GM23248 (cell line): ENCODE results near the gene SYNPR.

Experiments used
- EZH2 ChIP-seq: fragments of 200-600 bp; sonication (generic); IDR thresholded peaks from 2 replicates; pipeline ENCODE4 v1.6.1; 2018; ENCODE audit warnings: antibody characterized with exemption, mild to moderate bottlenecking; ENCODE audit not compliant: insufficient read depth, poor library complexity, severe bottlenecking
- EZH2phosphoT487 ChIP-seq: fragments of 200-600 bp; sonication (generic); IDR thresholded peaks from 2 replicates; pipeline ENCODE4 v1.6.1; 2018; ENCODE audit warnings: antibody characterized with exemption, moderate library complexity, mild to moderate bottlenecking, low read depth; ENCODE audit not compliant: insufficient read depth

- TF ChIP-seq EZH2phosphoT487 (no peak), EZH2 (no peak)
Measured at GRCh38 chr3:63287610-63288009, 9.5 kb downstream of the SYNPR start.
